ENCODE measurements around the gene EMB.
"Not testable (repeated sequence)": the region's sequence is repeated elsewhere in the genome, so short reads cannot be mapped to it uniquely, and the experiment has no call there.

The EMB gene, protein sequence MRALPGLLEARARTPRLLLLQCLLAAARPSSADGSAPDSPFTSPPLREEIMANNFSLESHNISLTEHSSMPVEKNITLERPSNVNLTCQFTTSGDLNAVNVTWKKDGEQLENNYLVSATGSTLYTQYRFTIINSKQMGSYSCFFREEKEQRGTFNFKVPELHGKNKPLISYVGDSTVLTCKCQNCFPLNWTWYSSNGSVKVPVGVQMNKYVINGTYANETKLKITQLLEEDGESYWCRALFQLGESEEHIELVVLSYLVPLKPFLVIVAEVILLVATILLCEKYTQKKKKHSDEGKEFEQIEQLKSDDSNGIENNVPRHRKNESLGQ

DNA sequence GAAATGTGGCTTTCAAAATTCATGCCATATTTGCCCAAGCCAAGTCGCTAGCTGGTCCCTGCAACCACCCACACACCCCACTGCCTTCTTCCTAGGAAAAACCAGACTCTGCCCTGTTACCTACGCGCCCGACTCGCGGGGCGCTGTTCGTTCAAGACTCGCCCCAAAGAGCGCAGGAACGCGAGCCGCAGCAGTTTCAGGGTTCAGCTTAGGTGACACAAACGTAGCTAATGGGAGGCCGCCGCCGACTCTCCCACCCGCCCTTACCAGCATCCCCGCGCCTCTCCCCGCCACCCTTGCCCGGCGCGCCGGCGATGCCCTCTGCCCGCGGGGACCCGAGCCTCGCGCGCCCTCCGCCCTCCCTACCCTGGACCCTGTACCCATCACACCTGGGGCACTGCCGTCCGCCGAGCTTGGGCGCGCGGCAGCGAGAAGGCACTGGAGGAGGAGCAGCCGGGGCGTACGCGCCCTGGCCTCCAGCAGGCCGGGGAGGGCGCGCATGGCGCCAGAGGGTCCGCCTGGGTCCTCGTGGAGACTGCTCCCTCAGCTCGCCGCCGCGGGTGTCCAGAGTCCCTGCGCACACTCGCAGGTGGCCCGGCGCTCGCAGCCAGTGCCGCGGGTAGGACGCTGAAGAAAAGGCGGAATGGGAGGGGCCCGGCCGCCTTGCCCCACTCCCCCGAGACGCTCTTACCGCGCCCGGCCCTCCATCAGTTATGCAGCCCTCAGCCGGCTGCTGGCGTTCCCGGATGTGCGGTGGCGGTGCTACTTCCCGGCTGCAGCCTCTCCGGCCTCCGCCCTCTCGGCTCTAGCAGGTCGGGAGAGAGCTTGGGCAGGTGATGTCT is at the start of gene EMB:
TSS of gene EMB (minus strand) at position 638 of the 842 bp plus-strand sequence. CDS start at position 501, 137 bp downstream.
- peaks cover 74% of the 10 kb centered on the region for H3K4me1 Mint-ChIP-seq
- H3K4me3 Mint-ChIP-seq, result peak within 1 kb of the TSS; percentile 82
- peaks cover 8% of the 10 kb centered on the region for H3K36me3 Mint-ChIP-seq
- peak; percentile 88 for ATAC-seq
- no peaks in the 10 kb centered on the region for H3K9me3 Mint-ChIP-seq
- H3K27ac Mint-ChIP-seq, result peak within 1 kb of the TSS; percentile 91
- no peaks in the 10 kb centered on the region for H3K27me3 Mint-ChIP-seq

DNA sequence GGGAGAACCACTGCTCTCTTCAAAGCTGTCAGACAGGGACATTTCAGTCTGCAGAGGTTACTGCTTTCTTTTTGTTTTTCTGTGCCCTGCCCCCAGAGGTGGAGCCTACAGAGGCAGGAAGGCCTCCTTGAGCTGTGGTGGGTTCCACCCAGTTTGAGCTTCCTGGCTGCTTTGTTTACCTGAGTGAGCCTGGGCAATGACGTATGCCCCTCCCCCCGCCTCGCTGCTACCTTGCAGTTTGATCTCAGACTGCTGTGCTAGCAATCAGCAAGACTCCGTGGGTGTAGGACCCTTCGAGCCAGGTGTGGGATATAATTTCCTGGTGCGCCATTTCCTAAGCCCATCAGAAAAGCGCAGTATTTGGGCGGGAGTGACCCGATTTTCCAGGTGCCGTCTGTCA is 48.4 kb upstream of the EMB start:
- ATAC-seq, H3K27ac Mint-ChIP-seq, H3K4me1 Mint-ChIP-seq, H3K36me3 Mint-ChIP-seq, H3K27me3 Mint-ChIP-seq, H3K4me3 Mint-ChIP-seq, H3K9me3 Mint-ChIP-seq: not testable (repeated sequence)

DNA sequence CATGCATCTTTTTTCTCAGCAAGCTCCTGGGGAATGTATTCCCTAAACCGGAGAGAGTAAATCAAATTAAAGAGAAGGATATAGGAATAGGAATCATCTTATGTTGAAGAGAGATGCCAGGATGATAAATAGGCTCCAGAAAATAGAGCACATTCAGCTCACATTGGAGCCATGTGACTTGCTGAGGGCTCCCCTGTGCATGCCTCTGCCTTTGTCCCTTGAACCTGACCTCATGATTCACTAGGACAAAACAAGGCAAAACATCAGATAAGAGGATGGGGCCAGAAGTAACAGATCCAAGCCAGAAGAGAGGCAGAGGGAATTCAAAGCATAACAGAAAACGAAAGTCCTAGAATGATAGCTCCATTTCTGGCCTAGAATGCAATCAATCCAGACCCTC is 37.7 kb upstream of the EMB start:
- not testable (repeated sequence) for H3K4me3 Mint-ChIP-seq, H3K36me3 Mint-ChIP-seq, H3K27ac Mint-ChIP-seq, ATAC-seq, H3K9me3 Mint-ChIP-seq, H3K4me1 Mint-ChIP-seq, H3K27me3 Mint-ChIP-seq

DNA sequence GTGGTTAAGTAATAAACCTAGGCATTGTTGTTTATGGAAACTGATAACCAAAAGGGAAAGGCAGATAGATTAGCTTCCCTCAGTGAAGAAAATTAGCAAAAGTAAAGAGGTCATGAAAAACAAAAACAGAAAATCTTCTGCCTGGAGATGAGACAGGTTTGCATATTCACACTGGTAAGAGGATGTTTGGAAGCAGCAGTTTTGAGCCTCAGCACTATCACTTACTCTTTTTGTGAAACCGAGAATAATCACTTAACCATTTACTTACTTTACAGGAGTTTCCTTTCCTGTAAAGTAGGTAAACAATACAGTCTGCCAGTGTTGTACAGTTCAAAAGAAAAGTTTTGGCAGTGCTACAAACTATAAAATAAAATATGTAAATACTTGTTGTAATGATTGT is 35.5 kb upstream of the EMB start:
- Mint-ChIP-seq H3K4me1 (peaks cover 6% of the 10 kb centered on the region), H3K27me3 (no peaks in the 10 kb centered on the region), H3K27ac (no peak overlapping the region), H3K36me3 (no peaks in the 10 kb centered on the region), H3K4me3 (no peak overlapping the region), H3K9me3 (peaks cover 2% of the 10 kb centered on the region)
- no peak for ATAC-seq

DNA sequence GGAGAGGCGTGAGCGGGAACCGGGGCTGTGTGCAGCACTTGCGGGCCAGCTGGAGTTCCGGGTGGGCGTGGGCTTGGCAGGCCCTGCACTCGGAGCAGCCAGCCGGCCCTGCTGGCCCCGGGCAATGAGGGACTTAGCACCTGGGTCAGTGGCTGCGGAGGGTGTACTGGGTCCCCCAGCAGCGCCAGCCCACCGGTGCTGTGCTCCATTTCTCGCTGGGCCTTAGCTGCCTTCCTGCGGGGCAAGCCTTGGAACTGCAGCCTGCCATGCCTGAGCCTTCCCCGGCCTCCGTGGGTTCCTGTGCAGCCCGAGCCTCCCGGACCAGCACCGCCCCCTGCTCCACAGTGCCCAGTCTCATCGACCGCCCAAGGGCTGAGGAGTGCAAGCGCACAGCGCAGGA is 23.9 kb upstream of the EMB start:
- not testable (repeated sequence) for H3K27ac Mint-ChIP-seq

DNA sequence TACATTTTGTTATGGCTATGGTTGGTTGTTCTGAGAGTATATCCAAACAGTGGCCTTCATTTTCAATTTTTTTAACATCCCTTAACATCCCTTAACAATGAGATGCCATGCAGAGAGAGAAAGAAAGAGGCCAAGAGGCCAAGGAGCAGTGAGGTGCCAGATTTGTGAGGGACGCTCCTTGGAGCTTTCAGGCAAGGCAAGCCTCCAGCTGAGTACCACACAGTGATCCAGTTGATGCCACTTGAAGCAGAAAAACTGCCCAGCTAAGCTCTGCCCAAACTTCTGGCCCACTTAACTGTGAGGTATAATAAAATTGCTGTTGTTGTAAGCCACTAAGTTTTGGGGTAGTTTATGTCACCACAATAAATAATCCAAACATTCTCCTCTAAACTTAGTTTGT is 22.6 kb upstream of the EMB start:
- no peak overlapping the region for H3K27ac Mint-ChIP-seq
- H3K4me1 Mint-ChIP-seq, result peaks cover 5% of the 10 kb centered on the region
- H3K4me3 Mint-ChIP-seq, result no peak overlapping the region
- no peaks in the 10 kb centered on the region for H3K9me3 Mint-ChIP-seq
- no peaks in the 10 kb centered on the region for H3K27me3 Mint-ChIP-seq
- ATAC-seq, result no peak
- no peaks in the 10 kb centered on the region for H3K36me3 Mint-ChIP-seq

More for the DNA sequence above, 23.9 kb upstream of the EMB start:
- H3K27me3 Mint-ChIP-seq, ATAC-seq, H3K4me1 Mint-ChIP-seq, H3K36me3 Mint-ChIP-seq, H3K9me3 Mint-ChIP-seq, H3K4me3 Mint-ChIP-seq: not testable (repeated sequence)

DNA sequence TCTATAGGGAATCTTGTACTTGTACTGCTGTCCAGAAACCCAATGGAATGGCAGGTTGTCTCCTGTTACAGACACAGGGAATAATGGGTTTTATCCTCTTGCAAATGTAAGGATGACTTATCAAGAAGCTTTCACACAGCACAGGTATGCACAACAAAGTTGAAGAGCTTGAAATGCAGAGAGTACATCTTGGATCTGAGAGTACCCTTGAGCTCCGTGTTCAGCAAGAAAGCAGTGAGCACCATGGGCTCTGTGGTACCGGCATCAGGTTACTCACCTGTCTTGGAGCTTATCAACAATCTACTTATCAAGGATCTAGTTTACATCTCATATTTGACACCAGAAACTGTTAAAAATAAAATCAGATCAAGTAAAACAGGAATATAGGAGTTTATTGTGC is 22.0 kb upstream of the EMB start:
- H3K4me3 Mint-ChIP-seq, result no peak overlapping the region
- no peaks in the 10 kb centered on the region for H3K9me3 Mint-ChIP-seq
- no peak overlapping the region for H3K27ac Mint-ChIP-seq

DNA sequence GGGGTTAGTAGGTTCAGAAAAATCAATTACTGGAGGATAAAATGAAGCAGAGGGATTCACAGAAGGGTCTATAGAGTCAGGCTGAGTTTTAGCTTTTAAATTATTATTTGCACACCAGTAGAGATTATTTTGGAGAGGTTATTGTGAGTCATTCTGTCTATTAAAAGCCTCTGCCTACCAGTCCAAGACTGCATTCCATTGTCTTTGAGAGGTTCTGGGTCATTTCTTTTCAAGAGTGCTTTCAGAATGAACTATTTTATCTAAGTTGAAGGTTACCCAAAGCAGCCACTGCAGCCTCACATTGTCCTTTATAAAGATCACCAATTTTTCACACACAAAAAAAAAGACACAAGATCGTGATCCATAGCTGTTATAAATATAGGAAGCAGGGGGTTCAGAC is 21.5 kb upstream of the EMB start:
- peaks cover 17% of the 10 kb centered on the region for H3K4me1 Mint-ChIP-seq
- not testable (repeated sequence) for H3K9me3 Mint-ChIP-seq, H3K27me3 Mint-ChIP-seq, H3K4me3 Mint-ChIP-seq, ATAC-seq, H3K36me3 Mint-ChIP-seq, H3K27ac Mint-ChIP-seq

More for the DNA sequence above, 22.0 kb upstream of the EMB start:
- Mint-ChIP-seq H3K27me3 (no peaks in the 10 kb centered on the region), H3K4me1 (peaks cover 12% of the 10 kb centered on the region), H3K36me3 (no peaks in the 10 kb centered on the region)
- ATAC-seq, result no peak

DNA sequence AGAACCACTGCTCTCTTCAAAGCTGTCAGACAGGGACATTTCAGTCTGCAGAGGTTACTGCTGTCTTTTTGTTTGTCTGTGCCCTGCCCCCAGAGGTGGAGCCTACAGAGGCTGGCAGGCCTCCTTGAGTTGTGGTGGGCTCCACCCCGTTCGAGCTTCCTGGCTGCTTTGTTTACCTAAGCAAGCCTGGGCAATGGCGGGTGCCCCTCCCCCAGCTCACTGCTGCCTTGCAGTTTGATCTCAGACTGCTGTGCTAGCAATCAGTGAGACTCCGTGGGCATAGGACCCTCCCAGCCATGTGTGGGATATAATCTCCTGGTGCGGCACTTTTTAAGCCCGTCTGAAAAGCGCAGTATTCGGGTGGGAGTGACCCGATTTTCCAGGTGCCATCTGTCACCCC is 17.3 kb upstream of the EMB start:
- H3K9me3 Mint-ChIP-seq, H3K4me3 Mint-ChIP-seq, H3K27ac Mint-ChIP-seq, H3K36me3 Mint-ChIP-seq, ATAC-seq, H3K27me3 Mint-ChIP-seq: not testable (repeated sequence)
- H3K4me1 Mint-ChIP-seq, result peaks cover 20% of the 10 kb centered on the region

DNA sequence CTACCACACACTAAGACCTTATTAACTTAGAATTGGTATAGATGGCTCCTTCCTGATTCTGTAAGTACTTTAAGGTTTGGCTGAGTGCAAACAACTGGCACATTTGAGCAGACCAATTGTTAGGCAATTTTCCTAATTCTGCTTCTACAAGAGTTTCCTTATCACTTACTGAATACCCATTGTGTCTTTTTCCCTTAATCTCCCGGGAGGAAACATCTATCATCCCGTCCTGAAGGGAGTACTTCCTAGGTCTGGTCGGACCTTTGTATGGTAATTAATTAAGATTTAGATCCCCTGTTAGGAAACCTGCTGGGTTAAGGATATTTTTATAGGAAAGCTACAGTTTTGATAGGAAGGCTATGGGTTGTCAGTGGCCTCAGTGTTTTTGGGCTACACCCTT is 8.2 kb upstream of the EMB start:
- not testable (repeated sequence) for H3K4me3 Mint-ChIP-seq, ATAC-seq, H3K27me3 Mint-ChIP-seq, H3K9me3 Mint-ChIP-seq, H3K36me3 Mint-ChIP-seq
- Mint-ChIP-seq H3K27ac (peak overlapping the region; percentile 7), H3K4me1 (peaks cover 42% of the 10 kb centered on the region)

DNA sequence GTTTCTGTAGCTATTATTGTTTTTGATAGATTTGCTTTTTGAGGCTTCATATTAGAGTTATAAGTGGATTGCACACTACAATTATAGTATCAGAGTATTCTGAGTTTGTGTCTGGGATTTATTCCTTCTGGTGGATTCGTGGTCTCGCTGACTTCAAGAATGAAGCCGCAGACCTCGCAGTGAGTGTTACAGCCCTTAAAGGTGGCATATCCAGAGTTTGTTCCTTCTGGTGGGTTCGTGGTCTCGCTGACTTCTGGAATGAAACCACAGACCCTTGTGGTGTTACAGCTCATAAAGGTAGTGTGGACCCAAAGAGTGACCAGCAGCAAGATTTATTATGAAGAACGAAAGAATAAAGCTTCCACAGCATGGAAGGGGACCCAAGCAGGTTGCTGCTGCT is 6.9 kb upstream of the EMB start:
- H3K27ac Mint-ChIP-seq, result peak overlapping the region; percentile 92
- no peaks in the 10 kb centered on the region for H3K27me3 Mint-ChIP-seq
- no peak overlapping the region for H3K4me3 Mint-ChIP-seq
- H3K9me3 Mint-ChIP-seq, result no peaks in the 10 kb centered on the region
- no peak for ATAC-seq
- peaks cover 47% of the 10 kb centered on the region for H3K4me1 Mint-ChIP-seq
- H3K36me3 Mint-ChIP-seq, result no peaks in the 10 kb centered on the region

DNA sequence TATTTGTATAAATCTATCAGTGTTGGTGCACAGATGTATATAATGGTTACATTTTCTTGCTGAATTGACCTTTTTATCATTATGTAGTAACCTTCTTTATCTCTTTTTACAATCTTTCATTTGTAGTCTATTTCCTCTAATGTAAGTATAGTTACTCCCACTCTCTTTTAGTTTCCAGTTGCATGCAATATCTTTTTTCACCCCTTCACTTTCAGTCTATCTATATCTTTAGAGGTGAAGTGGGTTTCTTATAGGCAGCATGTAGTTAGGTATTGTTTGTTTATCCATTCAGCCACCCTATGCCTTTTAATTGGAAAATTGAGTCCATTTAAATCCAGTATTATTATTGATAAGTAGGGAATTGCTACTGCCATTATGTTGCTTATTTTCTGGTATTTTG is 6.1 kb upstream of the EMB start:
- H3K36me3 Mint-ChIP-seq, result no peaks in the 10 kb centered on the region
- H3K4me3 Mint-ChIP-seq, result no peak overlapping the region
- H3K9me3 Mint-ChIP-seq, result no peaks in the 10 kb centered on the region
- no peak for ATAC-seq
- peak overlapping the region; percentile 92 for H3K27ac Mint-ChIP-seq
- peaks cover 53% of the 10 kb centered on the region for H3K4me1 Mint-ChIP-seq
- H3K27me3 Mint-ChIP-seq, result no peaks in the 10 kb centered on the region

DNA sequence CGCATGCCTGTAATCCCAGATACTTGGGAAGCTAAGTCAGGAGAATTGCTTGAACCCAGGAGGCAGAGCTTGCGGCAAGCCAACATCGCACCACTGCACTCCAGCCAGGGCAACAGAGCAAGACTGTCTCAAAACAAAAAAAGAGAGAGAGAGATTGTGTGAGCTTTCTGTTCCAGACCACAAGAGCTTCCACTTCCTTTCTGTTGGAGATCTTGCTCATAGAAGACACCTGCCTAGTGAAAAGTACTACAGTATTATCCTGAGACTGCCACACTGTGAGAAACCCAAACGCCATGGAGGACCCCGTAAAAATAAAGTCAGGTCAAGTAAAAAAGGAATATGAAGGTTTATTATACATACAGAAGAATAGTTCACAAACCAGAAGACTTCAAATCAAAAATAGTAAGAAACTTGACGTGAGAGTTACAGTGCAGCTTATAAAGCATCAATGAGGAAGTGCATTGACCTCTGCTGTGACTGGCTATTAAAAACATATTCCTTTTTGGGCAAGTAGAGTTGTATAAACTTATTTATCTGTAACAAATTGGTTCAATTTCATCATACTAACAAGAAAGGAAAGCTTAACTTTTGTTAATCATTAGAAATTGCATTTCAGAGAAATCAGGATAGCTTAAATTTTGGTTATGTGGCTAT is 4.3 kb upstream of the EMB start:
- peaks cover 60% of the 10 kb centered on the region for H3K4me1 Mint-ChIP-seq
- H3K27me3 Mint-ChIP-seq, result no peaks in the 10 kb centered on the region
- no peaks in the 10 kb centered on the region for H3K36me3 Mint-ChIP-seq
- H3K27ac Mint-ChIP-seq, result peak overlapping the region; percentile 92
- peak; percentile 70 for ATAC-seq
- peak overlapping the region; percentile 79 for H3K4me3 Mint-ChIP-seq
- H3K9me3 Mint-ChIP-seq, result no peaks in the 10 kb centered on the region

DNA sequence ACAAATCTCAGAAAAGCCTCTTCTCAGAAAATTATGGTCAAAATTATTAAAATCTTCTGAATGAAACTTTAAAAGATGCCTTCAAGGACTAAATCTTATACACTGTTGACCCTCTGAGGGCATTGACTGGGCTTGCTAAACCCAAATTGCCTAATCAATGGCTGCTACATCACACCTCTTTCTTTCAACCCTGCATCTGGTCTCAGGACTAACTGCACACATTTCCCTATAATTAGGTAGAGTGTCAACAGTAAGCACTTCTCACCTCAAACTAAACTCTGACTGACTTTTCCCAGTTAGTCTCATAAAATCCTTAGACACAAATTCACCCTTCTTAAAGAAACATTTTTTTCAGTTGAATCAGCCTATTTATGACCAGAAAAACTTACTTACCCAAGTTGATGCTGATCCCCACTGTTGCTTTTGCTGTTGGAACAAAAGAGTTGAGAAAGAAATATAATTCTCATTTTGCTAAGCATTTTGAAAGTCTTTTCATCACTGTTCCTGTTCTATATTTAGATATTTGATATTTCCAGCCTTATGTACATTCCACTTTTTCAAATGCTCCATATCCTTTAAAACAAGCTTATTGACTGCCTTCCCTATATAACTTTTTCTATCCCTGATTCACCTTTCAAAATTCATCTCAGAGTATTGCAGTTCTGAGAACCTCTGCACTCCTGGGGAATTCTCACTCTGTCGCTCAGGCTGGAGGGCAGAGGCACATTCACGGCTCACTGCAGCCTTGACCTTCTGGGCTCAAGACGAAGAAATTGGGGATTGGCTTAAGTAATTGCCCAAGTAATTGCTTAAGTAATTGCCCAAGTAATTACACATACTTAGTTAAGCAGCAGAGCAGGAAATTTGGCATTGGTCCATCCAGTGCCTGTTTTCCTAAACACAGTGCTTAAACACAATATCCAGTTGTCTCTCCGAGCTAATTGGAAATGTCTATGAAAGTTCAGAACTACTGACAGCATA is 1.8 kb upstream of the EMB start:
- H3K4me3 Mint-ChIP-seq, ATAC-seq, H3K27me3 Mint-ChIP-seq, H3K9me3 Mint-ChIP-seq, H3K36me3 Mint-ChIP-seq: not testable (repeated sequence)
- peaks cover 77% of the 10 kb centered on the region for H3K4me1 Mint-ChIP-seq
- peak overlapping the region; percentile 73 for H3K27ac Mint-ChIP-seq
